Cardiac septum (tissue), 1 donor: ENCODE measurements around the gene CENPP. TPM values are rescaled to one million over a fixed set of nuclear protein-coding genes. Genes with fewer than 3 reads are reported as not detected.

Source experiments
- DNase-seq: peaks from one replicate; pipeline ENCODE4 v3.0.0-alpha.2; 2020; ENCODE audit warnings: low spot score
- intact Hi-C: fragments of 100-400 bp; cut with DNase I; formaldehyde crosslinking; loops from one replicate; pipeline ENCODE4 v1.14.0; 2022
- microRNA-seq: library from miRNA; unstranded; fragments of <30 nt; microRNA quantifications from one replicate; pipeline ENCODE4 v1.2.0, GENCODE V29; 2020
- total RNA-seq: library from RNA; stranded (reverse); fragmentation: NEBNext Ultra II Directional; extraction: Animal tissue kit (Norgen Biotek cat#: 25700); gene quantifications from one replicate; pipeline ENCODE4 v1.2.1, GENCODE V29; 2021
- donor health status: DM: no; HTN: no; CAD: no.

Gene CENPP
- total RNA-seq, 1 donor from 2014 or later = 3.5 TPM

- no peak for DNase-seq
- intact Hi-C loops = no loop called here
These were observed 343.8 kb downstream of the CENPP start for GRCh38 chr9:92669527-92669889.

Small RNAs within 50 kb of the gene (microRNA-seq; reads per million reads assigned to microRNA genes)
- gene MIR3651 = not detected
- not detected for gene MIR4670

Other genes with a start within 250 kb of the CENPP start
- 26.1 TPM for gene SPTLC1, start 210.5 kb upstream of the CENPP start, total RNA-seq
- gene IARS1, start 32.3 kb upstream of the CENPP start, total RNA-seq = 69.5 TPM
- gene NOL8, start 603 bp upstream of the CENPP start, total RNA-seq = 15.6 TPM
- gene OGN, start 78.6 kb downstream of the CENPP start, total RNA-seq = 15.2 TPM
- 6.5 TPM for gene OMD, start 98.5 kb downstream of the CENPP start, total RNA-seq
- gene ASPN, start 156.6 kb downstream of the CENPP start, total RNA-seq = 30.3 TPM
- 8.0 TPM for gene ECM2, start 210.0 kb downstream of the CENPP start, total RNA-seq